NT2/D1 (cell line): ENCODE results near the gene TPRX1.
A peak's percentile ranks its signal among the peaks of the same experiment; 100 is the strongest.
"Not testable (repeated sequence)": the region's sequence is repeated elsewhere in the genome, so short reads cannot be mapped to it uniquely, and the experiment has no call there.

Source experiments
- DNase-seq: peaks from one replicate; pipeline ENCODE4 v3.0.0-alpha.2; 2011; ENCODE audit warnings: low read depth, low spot score
- H3K27me3 ChIP-seq: 2 replicates; pipeline ENCODE4 v1.6.0; 2011; ENCODE audit warnings: mild to moderate bottlenecking; ENCODE audit not compliant: insufficient read length, insufficient read depth
- H3K36me3 ChIP-seq: 2 replicates; pipeline ENCODE4 v1.6.1; 2011; ENCODE audit warnings: mild to moderate bottlenecking, low read length, mixed read lengths; ENCODE audit not compliant: insufficient read depth, insufficient read length
- H3K4me1 ChIP-seq: 2 replicates; pipeline ENCODE4 v1.5.1; 2011; ENCODE audit not compliant: insufficient read depth, insufficient read length
- H3K4me3 ChIP-seq: 2 replicates; pipeline ENCODE4 v1.5.1; 2011; ENCODE audit warnings: low read depth; ENCODE audit not compliant: insufficient read length
- H3K9ac ChIP-seq: 2 replicates; pipeline ENCODE4 v1.6.0; 2011; ENCODE audit warnings: low read depth; ENCODE audit not compliant: insufficient read length
- H3K9me3 ChIP-seq: 2 replicates; pipeline ENCODE4 v1.5.1; 2011; ENCODE audit warnings: mild to moderate bottlenecking, low read length; ENCODE audit not compliant: insufficient read depth
- SUZ12 ChIP-seq: IDR thresholded peaks from 2 replicates; pipeline ENCODE4 v1.6.1; 2011; ENCODE audit not compliant: insufficient read length, insufficient read depth; ENCODE audit errors: extremely low read depth
- YY1 ChIP-seq: IDR thresholded peaks from 2 replicates; pipeline ENCODE4 v1.6.1; 2011; ENCODE audit not compliant: insufficient read length, insufficient read depth
- ZNF274 ChIP-seq: IDR thresholded peaks from 2 replicates; pipeline ENCODE4 v1.6.1; 2011; ENCODE audit warnings: mild to moderate bottlenecking, low read depth, low read length

TPRX1 gene

GRCh38 chr19:47765523-47766358, 38.6 kb downstream of the TPRX1 start:
- Histone ChIP-seq H3K4me1 (peaks cover 10% of the 10 kb centered on the region), H3K27me3 (no peaks in the 10 kb centered on the region), H3K4me3 (no peak overlapping the region), H3K36me3 (peaks cover 1% of the 10 kb centered on the region), H3K9ac (peak overlapping the region; percentile 8), H3K9me3 (no peaks in the 10 kb centered on the region)
- TF ChIP-seq YY1: no peak
- TF ChIP-seq SUZ12: no peak
- no peak for TF ChIP-seq ZNF274
- no peak for DNase-seq

- DNase-seq, H3K9me3 ChIP-seq, H3K4me3 ChIP-seq, H3K27me3 ChIP-seq, H3K4me1 ChIP-seq, H3K9ac ChIP-seq, H3K36me3 ChIP-seq: not testable (repeated sequence)
Measured at GRCh38 chr19:47764705-47765104, 39.6 kb downstream of the TPRX1 start.

GRCh38 chr19:47762615-47763308, 41.6 kb downstream of the TPRX1 start:
- Histone ChIP-seq H3K4me3 (no peak overlapping the region), H3K9me3 (no peaks in the 10 kb centered on the region), H3K36me3 (peaks cover 23% of the 10 kb centered on the region), H3K9ac (no peak overlapping the region), H3K27me3 (no peaks in the 10 kb centered on the region), H3K4me1 (peaks cover 10% of the 10 kb centered on the region)
- DNase-seq: no peak
- TF ChIP-seq SUZ12 (no peak), ZNF274 (no peak), YY1 (no peak)

GRCh38 chr19:47762151-47762550, 42.2 kb downstream of the TPRX1 start:
- Histone ChIP-seq H3K4me1 (peaks cover 10% of the 10 kb centered on the region), H3K27me3 (no peaks in the 10 kb centered on the region), H3K9ac (no peak overlapping the region), H3K4me3 (no peak overlapping the region), H3K36me3 (peaks cover 29% of the 10 kb centered on the region), H3K9me3 (no peaks in the 10 kb centered on the region)
- TF ChIP-seq SUZ12 (no peak), ZNF274 (no peak), YY1 (no peak)
- no peak for DNase-seq

GRCh38 chr19:47761566-47761965, 42.8 kb downstream of the TPRX1 start:
- Histone ChIP-seq H3K9me3 (no peaks in the 10 kb centered on the region), H3K27me3 (no peaks in the 10 kb centered on the region), H3K4me3 (no peak overlapping the region), H3K9ac (no peak overlapping the region), H3K4me1 (peaks cover 8% of the 10 kb centered on the region), H3K36me3 (peaks cover 34% of the 10 kb centered on the region)
- no peak for DNase-seq
- TF ChIP-seq SUZ12 (no peak), YY1 (no peak), ZNF274 (no peak)

GRCh38 chr19:47760632-47760999, 43.7 kb downstream of the TPRX1 start:
- peaks cover under 1% of the 10 kb centered on the region for H3K4me1 ChIP-seq
- no peak overlapping the region for H3K4me3 ChIP-seq
- no peaks in the 10 kb centered on the region for H3K27me3 ChIP-seq
- H3K36me3 ChIP-seq: peaks cover 44% of the 10 kb centered on the region
- no peaks in the 10 kb centered on the region for H3K9me3 ChIP-seq
- no peak for TF ChIP-seq YY1
- no peak for TF ChIP-seq ZNF274
- TF ChIP-seq SUZ12: no peak
- no peak for DNase-seq
- no peak overlapping the region for H3K9ac ChIP-seq

GRCh38 chr19:47758443-47758804, 45.9 kb downstream of the TPRX1 start:
- Histone ChIP-seq H3K36me3 (peaks cover 64% of the 10 kb centered on the region), H3K27me3 (no peaks in the 10 kb centered on the region), H3K4me1 (no peaks in the 10 kb centered on the region), H3K9me3 (no peaks in the 10 kb centered on the region), H3K4me3 (no peak overlapping the region), H3K9ac (no peak overlapping the region)
- no peak for DNase-seq
- TF ChIP-seq YY1: no peak
- no peak for TF ChIP-seq SUZ12
- no peak for TF ChIP-seq ZNF274
